DOHH2 (cell line): Measurements from ENCODE around the gene MYEF2.

Source experiments
- H3F3A ChIP-seq: fragments of 200-600 bp; sonication (generic), shearing (Covaris generic); 2 replicates; pipeline ENCODE4 v1.6.0; 2016; ENCODE audit warnings: antibody characterized with exemption, mild to moderate bottlenecking; ENCODE audit not compliant: control insufficient read depth, insufficient read depth
- H3K27ac ChIP-seq: fragments of 200-600 bp; sonication (generic); 2 replicates; pipeline ENCODE4 v1.5.1; 2014; ENCODE audit warnings: low read depth, mild to moderate bottlenecking, low read length, moderate library complexity
- H3K27me3 ChIP-seq: fragments of 200-600 bp; sonication (generic); 2 replicates; pipeline ENCODE4 v1.6.1; 2014; ENCODE audit warnings: mild to moderate bottlenecking, low read length, mixed read lengths; ENCODE audit not compliant: control insufficient read depth
- H3K36me3 ChIP-seq: fragments of 200-600 bp; sonication (generic); 2 replicates; pipeline ENCODE4 v1.6.1; 2014; ENCODE audit warnings: mild to moderate bottlenecking, low read length, moderate library complexity, mixed read lengths; ENCODE audit not compliant: control insufficient read depth
- H3K4me1 ChIP-seq: fragments of 200-600 bp; sonication (generic); 2 replicates; pipeline ENCODE4 v1.6.1; 2014; ENCODE audit warnings: mild to moderate bottlenecking, low read length, mixed read lengths; ENCODE audit not compliant: control insufficient read depth
- H3K4me2 ChIP-seq: fragments of 200-600 bp; sonication (generic); 2 replicates; pipeline ENCODE4 v1.6.0; 2014; ENCODE audit warnings: mild to moderate bottlenecking, low read length, moderate library complexity
- H3K4me3 ChIP-seq: fragments of 200-600 bp; sonication (generic); 2 replicates; pipeline ENCODE4 v1.5.1; 2014; ENCODE audit warnings: mild to moderate bottlenecking, low read length, mixed read lengths
- H3K79me2 ChIP-seq: fragments of 200-600 bp; sonication (generic); 2 replicates; pipeline ENCODE4 v1.6.1; 2014; ENCODE audit warnings: mild to moderate bottlenecking, low read length, mixed read lengths; ENCODE audit not compliant: control insufficient read depth
- H3K9me2 ChIP-seq: fragments of 200-600 bp; sonication (generic); replicated peaks from 2 replicates; pipeline ENCODE4 v1.6.1; 2014; ENCODE audit warnings: mild to moderate bottlenecking, low read length, mixed read lengths; ENCODE audit not compliant: control insufficient read depth
- H3K9me3 ChIP-seq: fragments of 200-600 bp; sonication (generic); 2 replicates; pipeline ENCODE4 v1.6.1; 2014; ENCODE audit warnings: antibody characterized with exemption, low read length, mixed read lengths; ENCODE audit not compliant: control insufficient read depth, insufficient read depth
- H4K20me1 ChIP-seq: fragments of 200-600 bp; sonication (generic); 2 replicates; pipeline ENCODE4 v1.6.0; 2014; ENCODE audit warnings: low read depth, mild to moderate bottlenecking, antibody characterized with exemption, low read length, moderate library complexity; ENCODE audit not compliant: control insufficient read depth, insufficient read depth
- EZH2phosphoT487 ChIP-seq: fragments of 200-600 bp; sonication (generic); IDR thresholded peaks from 2 replicates; pipeline ENCODE4 v1.6.1; 2017; ENCODE audit warnings: borderline replicate concordance, mild to moderate bottlenecking, antibody characterized with exemption, low read length, moderate library complexity, mixed read lengths
- TF ChIP-seq, protein P1 (sequence below): fragments of 200-600 bp; sonication (generic); IDR thresholded peaks from one replicate; pipeline ENCODE4 v1.5.1; 2014; ENCODE audit warnings: antibody characterized with exemption, mild to moderate bottlenecking, low read depth, low read length; ENCODE audit not compliant: poor library complexity, severe bottlenecking

MYEF2 gene

DNA sequence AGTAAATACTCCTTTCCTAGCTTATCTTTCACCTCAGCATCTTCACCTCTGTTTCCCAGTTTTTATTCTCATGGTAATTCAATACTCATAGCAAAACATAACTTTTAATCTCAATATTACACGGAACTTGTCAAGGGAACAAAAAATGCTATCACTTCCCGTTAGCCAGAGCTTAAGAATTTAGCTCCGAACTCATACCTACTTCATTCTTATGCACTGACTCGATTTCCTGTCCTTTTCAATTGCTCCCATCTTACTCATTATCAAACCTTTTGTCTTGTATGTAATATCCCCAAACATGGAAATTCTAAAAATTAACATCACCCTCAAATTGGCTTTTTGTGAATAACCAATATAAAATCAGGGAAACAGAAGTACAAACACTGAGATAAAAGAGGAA, 28.2 kb downstream of the MYEF2 start:
- Histone ChIP-seq H3K27ac (no peak overlapping the region), H3K4me1 (no peaks in the 10 kb centered on the region), H3K9me3 (no peaks in the 10 kb centered on the region), H3K9me2 (no peaks in the 10 kb centered on the region), H3F3A (no peaks in the 10 kb centered on the region), H3K27me3 (no peaks in the 10 kb centered on the region), H3K4me2 (no peak overlapping the region), H4K20me1 (no peaks in the 10 kb centered on the region), H3K36me3 (peaks cover 47% of the 10 kb centered on the region), H3K4me3 (no peak overlapping the region), H3K79me2 (no peaks in the 10 kb centered on the region)
- TF ChIP-seq EZH2phosphoT487: no peak

- H3K4me3 ChIP-seq: no peak overlapping the region
- no peaks in the 10 kb centered on the region for H3K79me2 ChIP-seq
- TF ChIP-seq EZH2phosphoT487: no peak
- H4K20me1 ChIP-seq: no peaks in the 10 kb centered on the region
- no peaks in the 10 kb centered on the region for H3K4me1 ChIP-seq
- no peaks in the 10 kb centered on the region for H3K27me3 ChIP-seq
- H3K4me2 ChIP-seq: no peak overlapping the region
- H3K36me3 ChIP-seq: peaks cover 39% of the 10 kb centered on the region
- H3F3A ChIP-seq: no peaks in the 10 kb centered on the region
- no peak overlapping the region for H3K27ac ChIP-seq
- H3K9me2 ChIP-seq: no peaks in the 10 kb centered on the region
- no peaks in the 10 kb centered on the region for H3K9me3 ChIP-seq
Observed at GRCh38 chr15:48147358-48147757, 30.7 kb downstream of the MYEF2 start.

DNA sequence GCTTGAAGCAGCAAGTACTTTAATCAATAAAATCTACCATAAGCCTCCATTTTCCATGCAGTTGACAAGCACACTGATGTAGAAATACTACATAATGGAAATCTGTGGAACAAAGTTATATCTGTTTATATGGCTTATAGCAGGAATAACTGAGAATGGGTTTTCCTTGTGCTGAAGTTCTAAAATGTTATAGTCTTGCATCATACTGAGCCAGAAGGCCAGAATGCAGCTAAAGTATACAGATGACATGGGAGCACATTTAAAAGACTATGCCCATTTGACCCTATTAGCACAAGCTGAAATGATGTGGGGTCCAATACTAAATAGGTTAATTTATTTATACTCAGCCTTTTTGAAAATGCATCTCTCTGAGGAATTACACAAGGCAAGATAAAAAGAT, 32.2 kb downstream of the MYEF2 start:
- no peak overlapping the region for H3K4me2 ChIP-seq

DNA sequence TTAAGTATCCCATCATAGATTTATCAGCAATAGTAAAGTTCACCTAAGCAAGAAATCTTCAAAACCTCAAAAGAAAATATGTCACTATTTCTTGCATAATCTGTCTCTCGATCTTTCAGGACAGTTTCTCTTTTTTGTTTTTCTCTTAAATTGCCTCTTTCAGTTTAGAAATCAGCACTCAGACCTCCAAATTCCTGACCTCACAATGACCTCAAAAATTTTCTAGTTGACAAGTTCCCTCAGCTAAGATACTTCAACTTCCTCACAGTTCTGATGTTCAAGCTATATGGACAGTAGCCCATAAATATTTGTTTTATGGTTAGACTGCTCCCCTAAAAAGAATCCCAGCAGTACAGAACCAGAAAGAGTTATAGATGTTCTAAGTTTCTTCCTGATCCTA, 33.2 kb downstream of the MYEF2 start:
- Histone ChIP-seq H3K4me2 (no peak overlapping the region), H3K4me3 (no peak overlapping the region), H3K9me2 (no peaks in the 10 kb centered on the region), H3K9me3 (no peaks in the 10 kb centered on the region), H3K79me2 (no peaks in the 10 kb centered on the region), H3K27ac (no peak overlapping the region), H4K20me1 (no peaks in the 10 kb centered on the region), H3F3A (no peaks in the 10 kb centered on the region), H3K4me1 (no peaks in the 10 kb centered on the region), H3K36me3 (peaks cover 30% of the 10 kb centered on the region), H3K27me3 (no peaks in the 10 kb centered on the region)
- TF ChIP-seq EZH2phosphoT487: no peak
- TF ChIP-seq, protein P1, sequence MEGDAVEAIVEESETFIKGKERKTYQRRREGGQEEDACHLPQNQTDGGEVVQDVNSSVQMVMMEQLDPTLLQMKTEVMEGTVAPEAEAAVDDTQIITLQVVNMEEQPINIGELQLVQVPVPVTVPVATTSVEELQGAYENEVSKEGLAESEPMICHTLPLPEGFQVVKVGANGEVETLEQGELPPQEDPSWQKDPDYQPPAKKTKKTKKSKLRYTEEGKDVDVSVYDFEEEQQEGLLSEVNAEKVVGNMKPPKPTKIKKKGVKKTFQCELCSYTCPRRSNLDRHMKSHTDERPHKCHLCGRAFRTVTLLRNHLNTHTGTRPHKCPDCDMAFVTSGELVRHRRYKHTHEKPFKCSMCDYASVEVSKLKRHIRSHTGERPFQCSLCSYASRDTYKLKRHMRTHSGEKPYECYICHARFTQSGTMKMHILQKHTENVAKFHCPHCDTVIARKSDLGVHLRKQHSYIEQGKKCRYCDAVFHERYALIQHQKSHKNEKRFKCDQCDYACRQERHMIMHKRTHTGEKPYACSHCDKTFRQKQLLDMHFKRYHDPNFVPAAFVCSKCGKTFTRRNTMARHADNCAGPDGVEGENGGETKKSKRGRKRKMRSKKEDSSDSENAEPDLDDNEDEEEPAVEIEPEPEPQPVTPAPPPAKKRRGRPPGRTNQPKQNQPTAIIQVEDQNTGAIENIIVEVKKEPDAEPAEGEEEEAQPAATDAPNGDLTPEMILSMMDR: no peak

More for the DNA sequence above, 32.2 kb downstream of the MYEF2 start:
- no peaks in the 10 kb centered on the region for H3K9me2 ChIP-seq
- H3K79me2 ChIP-seq: no peaks in the 10 kb centered on the region
- no peaks in the 10 kb centered on the region for H3K9me3 ChIP-seq
- H3K27me3 ChIP-seq: no peaks in the 10 kb centered on the region
- H3K27ac ChIP-seq: no peak overlapping the region
- no peaks in the 10 kb centered on the region for H3F3A ChIP-seq
- peaks cover 35% of the 10 kb centered on the region for H3K36me3 ChIP-seq
- H3K4me1 ChIP-seq: no peaks in the 10 kb centered on the region
- H4K20me1 ChIP-seq: no peaks in the 10 kb centered on the region
- no peak overlapping the region for H3K4me3 ChIP-seq
- TF ChIP-seq, protein P1: no peak
- no peak for TF ChIP-seq EZH2phosphoT487
